WTC11 (cell line): Measurements from ENCODE around the gene ZNF362.

Experiments
- ATF1 ChIP-seq: sonication (generic); formaldehyde crosslinking; IDR thresholded peaks from 2 replicates; pipeline ENCODE4 v1.8.1; 2023; ENCODE audit warnings: mild to moderate bottlenecking, moderate library complexity, missing genetic modification reagents
- ETV6 ChIP-seq: sonication (generic); formaldehyde crosslinking; IDR thresholded peaks from 2 replicates; pipeline ENCODE4 v1.8.1; 2022; ENCODE audit warnings: mild to moderate bottlenecking, missing genetic modification reagents
- GTF2I ChIP-seq: fragments of 250-450 bp; sonication (Bioruptor Pico); conservative IDR thresholded peaks from 2 replicates; pipeline ENCODE4 v1.4.0; 2021; ENCODE audit warnings: mild to moderate bottlenecking
- NR3C1 ChIP-seq: sonication (generic); formaldehyde crosslinking; conservative IDR thresholded peaks from 2 replicates; pipeline ENCODE4 v1.8.1; 2023; ENCODE audit warnings: low read depth, mild to moderate bottlenecking, missing genetic modification reagents
- PRRX2 ChIP-seq: fragments of 250-450 bp; sonication (Bioruptor Pico); IDR thresholded peaks from 2 replicates; pipeline ENCODE4 v1.8.0; 2021; ENCODE audit warnings: mild to moderate bottlenecking
- TCF7 ChIP-seq: sonication (generic); formaldehyde crosslinking; IDR thresholded peaks from 2 replicates; pipeline ENCODE4 v1.8.0; 2022; ENCODE audit warnings: mild to moderate bottlenecking, low read depth, missing genetic modification reagents, moderate library complexity
- ZNF263 ChIP-seq: sonication (generic); formaldehyde crosslinking; IDR thresholded peaks from 2 replicates; pipeline ENCODE4 v1.8.1; 2022; ENCODE audit warnings: low read depth, mild to moderate bottlenecking, moderate library complexity, missing genetic modification reagents
- ZNF416 ChIP-seq: fragments of 250-450 bp; sonication (Bioruptor Pico); IDR thresholded peaks from 2 replicates; pipeline ENCODE4 v1.9.0; 2021; ENCODE audit warnings: mild to moderate bottlenecking, inconsistent platforms
- TF ChIP-seq, protein P1 (sequence below): fragments of 200-600 bp; IDR thresholded peaks from 2 replicates; pipeline ENCODE4 v1.8.0; 2022; ENCODE audit warnings: antibody characterized with exemption
- TF ChIP-seq, protein P2 (sequence below): sonication (generic); formaldehyde crosslinking; conservative IDR thresholded peaks from 2 replicates; pipeline ENCODE4 v1.8.1; 2022; ENCODE audit warnings: mild to moderate bottlenecking, missing genetic modification reagents
- TF ChIP-seq, protein P3 (sequence below): fragments of 250-450 bp; sonication (Bioruptor Pico); conservative IDR thresholded peaks from 2 replicates; pipeline ENCODE4 v1.9.0; 2021; ENCODE audit warnings: mild to moderate bottlenecking
- TF ChIP-seq, protein P4 (sequence below): sonication (generic); formaldehyde crosslinking; IDR thresholded peaks from 2 replicates; pipeline ENCODE4 v1.8.0; 2022; ENCODE audit warnings: mild to moderate bottlenecking, missing genetic modification reagents
- TF ChIP-seq, protein P5 (sequence below): sonication (generic); formaldehyde crosslinking; IDR thresholded peaks from 2 replicates; pipeline ENCODE4 v1.8.1; 2022; ENCODE audit warnings: low read depth, missing genetic modification reagents, borderline replicate concordance
- TF ChIP-seq, protein P6 (sequence below): sonication (generic); formaldehyde crosslinking; IDR thresholded peaks from 2 replicates; pipeline ENCODE4 v1.8.0; 2023; ENCODE audit warnings: missing genetic modification reagents

DNA sequence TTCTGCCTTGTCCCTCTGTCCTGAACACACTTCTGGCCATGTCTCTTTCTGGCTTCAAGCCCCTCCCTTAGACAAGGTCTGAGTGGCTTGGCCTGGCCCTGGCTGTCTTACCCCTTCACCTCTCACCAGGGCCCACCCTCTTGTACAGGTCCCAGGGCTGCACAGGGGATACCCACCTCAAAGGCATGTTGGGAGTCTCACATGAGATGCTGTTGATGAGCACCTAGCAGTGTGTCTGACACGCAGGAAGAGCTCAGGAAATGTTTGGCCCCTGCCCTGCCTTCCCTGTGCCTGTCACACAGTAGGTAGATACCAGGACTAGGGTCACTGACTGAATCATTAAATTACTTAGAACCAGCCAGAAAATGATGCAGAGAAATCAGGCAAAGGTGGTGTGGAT lies 16.6 kb downstream of the ZNF362 start:
- TF ChIP-seq GTF2I (no peak), ZNF263 (CRISPR knock-in tag) (no peak), ZNF416 (CRISPR knock-in tag) (no peak), NR3C1 (no peak), PRRX2 (CRISPR knock-in tag) (no peak), ATF1 (no peak), TCF7 (CRISPR knock-in tag) (no peak), ETV6 (CRISPR knock-in tag) (no peak)
- TF ChIP-seq, protein P1, sequence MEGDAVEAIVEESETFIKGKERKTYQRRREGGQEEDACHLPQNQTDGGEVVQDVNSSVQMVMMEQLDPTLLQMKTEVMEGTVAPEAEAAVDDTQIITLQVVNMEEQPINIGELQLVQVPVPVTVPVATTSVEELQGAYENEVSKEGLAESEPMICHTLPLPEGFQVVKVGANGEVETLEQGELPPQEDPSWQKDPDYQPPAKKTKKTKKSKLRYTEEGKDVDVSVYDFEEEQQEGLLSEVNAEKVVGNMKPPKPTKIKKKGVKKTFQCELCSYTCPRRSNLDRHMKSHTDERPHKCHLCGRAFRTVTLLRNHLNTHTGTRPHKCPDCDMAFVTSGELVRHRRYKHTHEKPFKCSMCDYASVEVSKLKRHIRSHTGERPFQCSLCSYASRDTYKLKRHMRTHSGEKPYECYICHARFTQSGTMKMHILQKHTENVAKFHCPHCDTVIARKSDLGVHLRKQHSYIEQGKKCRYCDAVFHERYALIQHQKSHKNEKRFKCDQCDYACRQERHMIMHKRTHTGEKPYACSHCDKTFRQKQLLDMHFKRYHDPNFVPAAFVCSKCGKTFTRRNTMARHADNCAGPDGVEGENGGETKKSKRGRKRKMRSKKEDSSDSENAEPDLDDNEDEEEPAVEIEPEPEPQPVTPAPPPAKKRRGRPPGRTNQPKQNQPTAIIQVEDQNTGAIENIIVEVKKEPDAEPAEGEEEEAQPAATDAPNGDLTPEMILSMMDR = no peak
- TF ChIP-seq, protein P2, sequence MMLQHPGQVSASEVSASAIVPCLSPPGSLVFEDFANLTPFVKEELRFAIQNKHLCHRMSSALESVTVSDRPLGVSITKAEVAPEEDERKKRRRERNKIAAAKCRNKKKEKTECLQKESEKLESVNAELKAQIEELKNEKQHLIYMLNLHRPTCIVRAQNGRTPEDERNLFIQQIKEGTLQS = no peak
- TF ChIP-seq, protein P3, sequence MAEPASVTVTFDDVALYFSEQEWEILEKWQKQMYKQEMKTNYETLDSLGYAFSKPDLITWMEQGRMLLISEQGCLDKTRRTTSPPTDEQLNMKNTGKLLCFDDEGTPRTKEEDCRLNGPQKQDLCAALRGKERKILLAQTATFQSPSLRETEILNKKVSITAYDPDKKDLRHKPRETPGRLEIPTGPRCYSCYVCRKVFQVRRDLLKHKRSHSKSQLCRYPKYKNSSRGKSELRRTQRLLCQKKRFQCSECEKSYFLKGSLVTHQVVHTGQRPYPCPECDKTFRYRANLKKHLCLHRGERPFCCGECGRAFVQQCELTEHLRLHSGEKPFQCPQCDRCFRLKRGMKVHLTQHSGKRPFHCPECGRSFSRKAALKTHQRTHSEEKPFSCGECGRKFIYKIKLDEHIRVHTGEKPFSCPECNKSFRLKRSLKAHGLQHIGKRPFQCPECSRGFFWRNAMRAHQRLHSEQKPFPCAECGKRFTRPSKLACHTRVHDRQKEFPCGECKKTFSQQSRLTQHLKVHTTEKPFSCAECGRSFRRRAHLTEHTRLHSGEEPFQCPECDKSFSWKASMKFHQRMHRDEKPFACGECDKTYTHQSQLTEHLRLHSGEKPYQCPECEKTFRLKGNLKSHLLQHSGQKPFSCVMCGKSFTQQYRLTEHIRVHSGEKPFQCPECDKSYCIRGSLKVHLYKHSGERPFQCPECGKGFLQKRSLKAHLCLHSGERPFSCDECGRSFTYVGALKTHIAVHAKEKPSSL (CRISPR knock-in tag) = no peak
- TF ChIP-seq, protein P4, sequence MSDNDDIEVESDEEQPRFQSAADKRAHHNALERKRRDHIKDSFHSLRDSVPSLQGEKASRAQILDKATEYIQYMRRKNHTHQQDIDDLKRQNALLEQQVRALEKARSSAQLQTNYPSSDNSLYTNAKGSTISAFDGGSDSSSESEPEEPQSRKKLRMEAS (CRISPR knock-in tag) = no peak
- TF ChIP-seq, protein P5, sequence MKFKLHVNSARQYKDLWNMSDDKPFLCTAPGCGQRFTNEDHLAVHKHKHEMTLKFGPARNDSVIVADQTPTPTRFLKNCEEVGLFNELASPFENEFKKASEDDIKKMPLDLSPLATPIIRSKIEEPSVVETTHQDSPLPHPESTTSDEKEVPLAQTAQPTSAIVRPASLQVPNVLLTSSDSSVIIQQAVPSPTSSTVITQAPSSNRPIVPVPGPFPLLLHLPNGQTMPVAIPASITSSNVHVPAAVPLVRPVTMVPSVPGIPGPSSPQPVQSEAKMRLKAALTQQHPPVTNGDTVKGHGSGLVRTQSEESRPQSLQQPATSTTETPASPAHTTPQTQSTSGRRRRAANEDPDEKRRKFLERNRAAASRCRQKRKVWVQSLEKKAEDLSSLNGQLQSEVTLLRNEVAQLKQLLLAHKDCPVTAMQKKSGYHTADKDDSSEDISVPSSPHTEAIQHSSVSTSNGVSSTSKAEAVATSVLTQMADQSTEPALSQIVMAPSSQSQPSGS (CRISPR knock-in tag) = no peak
- TF ChIP-seq, protein P6, sequence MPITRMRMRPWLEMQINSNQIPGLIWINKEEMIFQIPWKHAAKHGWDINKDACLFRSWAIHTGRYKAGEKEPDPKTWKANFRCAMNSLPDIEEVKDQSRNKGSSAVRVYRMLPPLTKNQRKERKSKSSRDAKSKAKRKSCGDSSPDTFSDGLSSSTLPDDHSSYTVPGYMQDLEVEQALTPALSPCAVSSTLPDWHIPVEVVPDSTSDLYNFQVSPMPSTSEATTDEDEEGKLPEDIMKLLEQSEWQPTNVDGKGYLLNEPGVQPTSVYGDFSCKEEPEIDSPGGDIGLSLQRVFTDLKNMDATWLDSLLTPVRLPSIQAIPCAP (CRISPR knock-in tag) = no peak
